G401 (cell line): ENCODE data around the gene RSF1. TPM values are rescaled to one million over a fixed set of nuclear protein-coding genes. Genes with fewer than 3 reads are reported as not detected.

ENCODE experiments used
- DNase-seq: peaks from one replicate; pipeline ENCODE4 v3.0.0-alpha.2; 2015; ENCODE audit warnings: low spot score
- in situ Hi-C: cut with HindIII; loops from 2 replicates; pipeline ENCODE4 v1.10.0; 2016; ENCODE audit warnings: low sequenced_read_pairs, mixed read lengths
- total RNA-seq: library from RNA; depleted of rRNA; stranded (reverse); fragments of >200 nt; shearing (Covaris generic); gene quantifications from 2 replicates; pipeline ENCODE4 v1.2.3, GENCODE V29; 2014

RSF1 gene
- total RNA-seq, 1 experiment from 2014 or later = 31.4 TPM

DNA sequence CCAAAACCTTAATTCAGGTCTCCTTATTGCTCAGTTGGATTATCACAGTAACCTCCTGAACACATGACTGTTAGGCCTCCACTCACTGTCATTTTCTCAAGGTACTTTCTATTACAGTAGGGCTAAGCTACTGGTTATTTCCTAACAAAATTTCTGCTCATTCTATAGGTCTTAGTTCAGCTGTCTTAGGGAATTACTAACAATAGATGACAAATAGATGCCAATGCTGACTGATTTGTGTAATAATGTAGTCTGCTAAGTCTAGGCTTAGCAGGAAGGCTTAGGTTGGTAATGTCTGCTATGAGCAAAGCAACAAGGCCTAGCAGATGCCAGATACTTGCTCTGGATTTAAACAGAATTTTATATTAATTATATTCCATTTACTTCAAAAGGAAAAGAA is 58.1 kb downstream of the RSF1 start:
- in situ Hi-C loops = no loop called here
- DNase-seq = no peak

DNA sequence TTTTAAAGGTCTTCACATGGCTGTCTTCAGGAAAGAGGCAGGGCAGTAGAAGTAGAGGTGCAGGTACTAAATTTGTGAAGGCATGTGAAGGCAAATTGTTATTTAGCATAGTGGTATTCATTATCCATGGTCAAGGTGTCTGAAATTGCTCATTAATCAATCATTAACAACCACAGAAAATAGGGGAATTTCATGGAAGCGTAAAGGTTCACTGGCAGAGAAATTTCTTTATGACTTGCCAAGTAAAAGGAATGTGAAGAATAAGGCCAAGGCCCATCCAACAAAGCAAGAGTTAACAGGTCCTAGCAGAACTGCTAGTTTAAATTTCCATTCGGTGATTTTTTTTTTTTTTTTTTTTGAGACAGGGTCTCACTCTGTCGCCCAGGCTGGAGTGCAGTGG is 59.0 kb downstream of the RSF1 start:
- no peak for DNase-seq
- in situ Hi-C loops = no loop called here

DNA sequence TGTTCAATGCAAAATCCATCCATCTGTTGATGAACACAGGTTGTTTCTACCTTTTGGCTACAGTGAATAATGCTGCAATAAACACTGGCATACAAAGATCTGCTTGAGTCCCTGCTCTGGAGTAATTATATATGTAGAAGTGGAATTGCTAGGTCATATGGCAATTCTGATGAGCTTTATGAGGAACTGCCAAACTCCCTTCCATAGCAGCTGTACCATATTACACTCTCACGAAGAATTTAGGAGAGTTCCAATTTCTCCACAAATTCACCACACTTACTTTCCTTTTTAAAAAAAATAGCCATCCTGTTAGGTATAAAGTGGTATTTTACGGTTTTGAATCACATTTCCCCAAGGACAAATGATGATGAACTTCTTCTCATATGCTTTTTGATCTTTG is 62.2 kb downstream of the RSF1 start:
- no peak for DNase-seq
- in situ Hi-C loops = no loop called here

DNA sequence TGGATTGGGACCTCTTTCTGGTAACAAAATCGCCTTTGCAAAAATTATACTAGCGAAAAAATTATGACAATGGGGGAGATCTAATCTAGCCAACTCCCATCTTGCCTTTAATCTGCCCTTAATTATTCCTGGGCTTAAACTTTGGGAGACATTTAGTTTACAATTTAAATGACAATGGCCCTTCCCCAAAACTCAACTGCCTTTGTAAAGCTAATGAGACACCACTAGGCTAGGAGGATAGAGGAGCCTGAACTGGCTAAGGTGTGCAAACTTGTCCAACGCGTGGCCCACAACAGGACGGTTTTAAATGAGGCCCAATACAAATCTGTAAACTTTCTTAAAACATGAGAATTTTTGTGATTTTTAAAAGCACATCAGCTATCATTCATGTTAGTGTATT is 67.3 kb downstream of the RSF1 start:
- DNase-seq = no peak
- in situ Hi-C loops = no loop called here

DNA sequence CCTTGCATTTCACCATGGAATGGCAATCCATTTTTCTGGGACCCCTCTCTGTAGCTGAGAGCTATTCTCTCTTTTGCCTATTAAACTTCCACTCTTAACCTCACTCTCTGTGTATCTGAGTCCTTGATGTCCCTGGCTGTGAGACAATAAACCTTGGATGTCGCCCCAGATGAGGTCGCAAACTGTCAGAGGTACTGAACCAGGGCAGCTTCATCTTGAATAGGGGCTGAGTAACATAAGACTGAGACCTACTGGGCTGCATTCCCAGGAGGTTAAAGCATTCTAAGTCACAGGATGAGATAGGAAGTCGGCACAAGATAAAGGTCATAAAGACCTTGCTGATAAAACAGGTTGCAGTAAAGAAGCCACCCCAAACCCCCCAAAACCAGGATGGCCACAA is 68.0 kb downstream of the RSF1 start:
- in situ Hi-C loops = no loop called here
- peak; percentile 40 for DNase-seq

DNA sequence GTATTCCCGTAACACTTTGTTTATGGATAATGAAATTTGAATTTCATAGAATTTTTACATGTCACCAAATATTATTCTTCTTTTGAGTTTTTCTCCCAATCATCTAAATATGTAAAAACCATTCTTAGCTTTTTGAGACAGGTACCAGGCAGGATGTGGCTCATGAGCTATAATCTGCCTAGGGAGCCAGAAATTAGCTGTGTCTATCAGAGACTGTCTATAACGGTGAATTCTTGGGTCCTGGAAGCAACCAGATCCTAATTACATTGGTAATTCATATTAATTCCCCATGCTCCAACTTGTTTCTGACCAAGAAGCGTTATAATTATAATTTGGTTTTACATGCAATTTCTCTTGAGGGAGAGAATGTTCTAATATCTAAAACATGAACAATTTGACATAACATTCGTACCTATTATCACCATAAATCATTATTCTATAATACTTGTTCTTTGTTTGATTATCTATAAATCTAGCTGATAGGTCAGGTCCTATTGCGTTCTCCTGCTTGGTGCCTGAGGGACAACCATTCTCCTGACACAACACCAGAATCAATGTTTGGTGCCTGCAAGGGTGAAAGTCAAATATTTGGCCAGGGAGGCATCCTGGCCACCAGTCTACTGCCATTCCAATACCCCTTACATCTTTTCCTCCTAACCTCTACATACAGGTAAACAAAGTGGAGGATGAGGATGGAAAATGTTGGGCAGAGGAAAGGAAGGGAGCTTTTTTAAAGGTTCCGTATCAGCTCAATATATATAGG is 69.9 kb downstream of the RSF1 start:
- no peak for DNase-seq
- in situ Hi-C loops = no loop called here

DNA sequence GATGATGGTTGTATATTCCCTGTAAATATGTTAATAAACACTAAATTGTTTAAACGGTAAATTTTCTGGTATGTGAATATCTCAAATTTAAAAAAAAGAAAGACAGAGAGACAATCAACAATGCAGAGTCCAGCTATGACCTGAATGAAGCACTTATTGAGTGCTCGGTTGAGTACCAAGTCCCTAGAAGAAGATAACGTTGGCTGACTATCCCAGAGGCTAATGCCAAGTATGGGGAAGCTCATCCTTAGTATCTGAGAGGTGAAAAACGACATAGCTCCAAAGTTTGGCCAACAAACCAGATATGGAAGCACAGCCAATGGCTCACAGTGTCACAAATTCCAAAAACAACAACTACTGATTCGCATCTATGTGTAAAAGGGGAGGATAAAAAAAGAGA is 71.3 kb downstream of the RSF1 start:
- in situ Hi-C loops = no loop called here
- no peak for DNase-seq

DNA sequence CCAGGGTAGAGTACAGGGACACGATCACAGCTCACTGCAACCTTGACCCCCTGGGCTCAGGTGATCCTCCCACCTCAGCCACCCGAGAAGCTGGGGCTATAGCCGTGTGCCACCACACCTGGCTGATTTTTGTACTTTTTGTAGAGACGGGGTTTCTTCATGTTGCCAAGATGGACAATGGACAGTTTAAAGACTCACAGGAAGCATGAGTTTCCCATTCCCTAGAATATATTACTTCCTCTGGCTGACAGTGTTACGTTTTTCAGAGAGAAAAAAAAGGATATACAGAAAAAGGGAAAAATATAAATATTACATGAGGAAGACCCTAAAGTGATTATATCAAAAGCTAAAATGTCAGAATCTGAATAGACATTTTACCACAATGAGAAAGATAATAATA is 72.3 kb downstream of the RSF1 start:
- in situ Hi-C loops = no loop called here
- DNase-seq = no peak

DNA sequence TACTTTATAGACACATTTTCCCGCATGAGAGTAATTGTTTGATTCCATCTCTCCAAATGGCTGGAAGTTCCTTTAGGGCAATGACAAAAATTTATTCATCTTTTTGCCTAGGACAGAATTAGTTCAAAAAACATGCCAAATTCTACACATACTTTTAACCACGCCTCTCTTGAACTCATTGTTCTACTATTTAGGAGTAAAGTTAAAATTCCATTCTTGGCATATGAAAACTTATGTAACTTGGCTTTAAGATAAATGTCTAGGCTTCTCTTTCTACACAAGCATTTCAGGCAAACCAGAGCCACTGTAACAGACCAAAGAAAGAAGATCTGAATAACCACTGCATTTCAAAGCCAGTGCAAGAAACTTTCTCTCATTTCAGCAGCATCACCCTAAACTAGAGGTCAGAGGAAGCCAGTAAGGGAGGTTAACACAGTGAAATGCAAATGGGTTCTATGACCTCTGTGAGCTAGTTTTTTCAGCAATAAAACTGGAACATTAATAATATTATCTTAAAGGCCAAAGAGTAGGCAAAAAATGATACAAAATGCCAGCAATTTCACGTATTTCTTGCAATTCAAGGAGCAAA is 73.0 kb downstream of the RSF1 start:
- no peak for DNase-seq
- in situ Hi-C loops = no loop called here

DNA sequence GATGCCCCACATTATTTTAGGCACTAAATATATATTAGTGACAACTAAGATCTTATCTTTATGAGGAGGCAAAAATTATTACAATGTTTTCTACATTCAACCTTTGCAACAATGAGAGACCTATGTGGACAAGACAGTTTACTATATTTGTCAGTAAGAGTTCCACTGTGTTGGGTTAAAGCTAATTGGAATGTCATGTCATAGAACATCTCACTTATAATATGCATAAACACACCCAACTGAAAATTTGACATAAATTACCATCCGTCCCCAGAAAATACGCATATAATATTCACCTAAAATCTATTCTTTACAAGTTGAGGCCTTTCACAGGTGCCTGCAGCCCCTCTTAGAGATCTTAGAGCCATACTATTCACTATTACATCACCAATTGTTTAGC is 84.0 kb downstream of the RSF1 start:
- in situ Hi-C loops = no loop called here
- no peak for DNase-seq

DNA sequence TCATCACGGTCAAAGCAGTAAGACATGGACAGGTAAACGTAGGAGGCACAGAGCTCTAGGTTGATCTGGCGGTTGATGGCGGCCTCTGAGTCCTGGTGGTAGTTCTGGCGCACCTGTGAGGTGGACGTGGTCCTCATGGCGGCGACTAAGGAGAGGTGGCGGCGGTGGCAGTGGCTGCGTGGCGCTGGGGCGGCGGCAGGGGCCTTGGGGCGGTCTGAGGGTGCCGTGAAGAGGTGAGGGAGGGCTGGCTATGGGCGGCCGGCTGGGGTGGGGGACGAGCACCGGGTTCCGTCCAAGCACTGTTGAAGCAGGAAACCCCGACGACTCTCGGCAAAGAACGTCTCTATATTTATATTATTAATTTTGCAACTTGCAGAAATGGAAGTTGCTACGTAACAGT is 85.6 kb downstream of the RSF1 start:
- no peak for DNase-seq
- in situ Hi-C loops = no loop called here

DNA sequence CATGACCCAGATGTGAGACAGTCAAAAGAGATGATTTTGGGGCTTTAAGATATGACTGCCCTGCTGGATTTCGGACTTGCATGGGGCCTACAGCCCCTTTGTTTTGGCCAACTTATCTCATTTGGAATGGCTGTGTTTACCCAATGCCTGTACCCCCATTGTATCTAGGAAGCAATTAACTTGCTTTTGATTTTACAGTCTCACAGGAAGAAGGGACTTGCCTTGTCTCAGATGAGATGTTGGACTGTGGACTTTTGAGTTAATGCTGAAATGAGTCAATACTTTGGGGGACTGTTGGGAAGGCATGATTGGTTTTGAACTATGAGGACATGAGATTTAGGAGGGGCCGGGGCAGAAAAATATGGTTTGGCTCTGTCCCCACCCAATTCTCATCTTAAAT is 88.4 kb downstream of the RSF1 start:
- in situ Hi-C loops = no loop called here
- no peak for DNase-seq

DNA sequence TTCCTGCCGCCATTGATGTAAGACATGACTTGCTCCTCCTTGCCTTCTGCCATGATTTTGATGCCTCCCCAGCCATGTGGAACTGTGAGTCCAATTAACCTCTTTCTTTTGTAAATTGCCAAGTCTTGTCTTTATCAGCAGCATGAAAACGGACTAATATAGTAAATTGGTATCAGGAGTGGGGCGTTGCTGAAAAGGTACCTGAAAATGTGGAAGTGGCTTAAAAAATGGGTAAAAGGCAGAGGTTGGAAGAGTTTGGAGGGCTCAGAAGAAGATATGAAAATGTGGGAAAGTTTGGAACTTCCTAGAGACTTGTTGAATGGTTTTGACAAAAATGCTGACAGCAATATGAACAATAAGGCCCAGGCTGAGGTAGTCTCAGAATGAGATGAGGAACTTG is 89.7 kb downstream of the RSF1 start:
- in situ Hi-C loops = no loop called here
- DNase-seq = no peak

DNA sequence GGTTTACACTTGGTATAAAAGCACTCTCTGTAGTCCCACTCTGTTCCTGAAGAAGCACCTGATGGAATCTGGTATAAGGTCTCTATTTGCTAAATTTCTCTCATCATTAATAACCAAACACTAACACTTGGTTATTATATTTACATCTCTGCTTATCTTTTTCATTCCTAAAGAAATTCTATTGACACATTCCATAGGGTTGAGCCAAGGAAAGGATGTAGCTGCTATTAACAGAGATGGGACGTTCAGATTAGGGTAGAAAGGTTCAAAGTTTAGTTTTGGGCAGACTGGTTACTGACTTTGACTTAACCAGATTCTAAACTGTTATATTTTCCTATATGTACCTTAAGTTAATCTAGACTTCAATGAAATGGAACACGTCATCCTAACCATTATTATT is 91.5 kb downstream of the RSF1 start:
- in situ Hi-C loops = no loop called here

DNA sequence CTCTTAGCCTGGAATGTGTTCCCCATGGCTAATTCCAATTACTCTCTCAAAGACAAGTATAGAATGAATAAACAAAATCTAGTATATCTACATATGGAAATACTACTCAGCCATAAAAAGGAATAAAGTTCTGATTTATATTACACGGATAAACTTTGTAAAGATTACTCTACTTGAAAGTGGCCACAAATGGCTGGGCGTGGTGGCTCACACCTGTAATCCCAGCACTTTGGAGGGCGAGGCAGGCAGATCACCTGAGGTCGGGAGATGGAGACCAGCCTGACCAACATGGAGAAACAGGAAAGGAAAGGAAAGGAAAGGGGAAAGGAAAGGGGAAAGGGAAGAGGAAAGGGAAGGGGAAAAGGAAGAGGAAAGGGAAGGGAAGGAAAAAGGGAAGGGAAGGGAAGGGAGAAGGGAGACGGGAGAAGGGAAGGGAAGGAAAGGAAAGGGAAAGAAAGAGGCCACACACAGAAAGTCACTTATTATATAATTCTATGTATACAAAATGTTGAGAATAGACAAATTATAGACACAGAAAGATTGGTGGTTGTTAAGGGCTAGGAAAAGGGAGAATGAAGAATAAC is 92.2 kb downstream of the RSF1 start:
- in situ Hi-C loops = no loop called here

More for the DNA sequence above, 91.5 kb downstream of the RSF1 start:
- no peak for DNase-seq

DNA sequence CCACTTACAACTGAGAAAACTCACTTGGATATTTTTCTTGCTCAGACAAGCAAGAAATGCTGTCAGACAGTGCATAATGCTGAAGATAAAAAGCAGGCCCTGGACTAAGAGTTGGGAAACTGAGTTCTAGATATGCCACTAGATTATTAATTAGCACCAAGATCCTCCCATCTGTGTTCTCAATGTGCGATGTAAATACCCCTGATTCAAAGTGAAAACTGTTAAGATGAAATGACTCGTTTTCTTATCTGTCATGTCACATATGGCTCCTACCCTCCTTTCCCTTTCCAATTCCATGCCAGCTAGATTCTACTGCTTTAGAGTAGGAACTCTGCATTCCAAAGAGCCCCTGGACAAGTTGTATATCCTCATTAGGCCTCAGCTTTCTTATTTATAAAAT is 94.0 kb downstream of the RSF1 start:
- in situ Hi-C loops = no loop called here

More for the DNA sequence above, 92.2 kb downstream of the RSF1 start:
- no peak for DNase-seq

DNA sequence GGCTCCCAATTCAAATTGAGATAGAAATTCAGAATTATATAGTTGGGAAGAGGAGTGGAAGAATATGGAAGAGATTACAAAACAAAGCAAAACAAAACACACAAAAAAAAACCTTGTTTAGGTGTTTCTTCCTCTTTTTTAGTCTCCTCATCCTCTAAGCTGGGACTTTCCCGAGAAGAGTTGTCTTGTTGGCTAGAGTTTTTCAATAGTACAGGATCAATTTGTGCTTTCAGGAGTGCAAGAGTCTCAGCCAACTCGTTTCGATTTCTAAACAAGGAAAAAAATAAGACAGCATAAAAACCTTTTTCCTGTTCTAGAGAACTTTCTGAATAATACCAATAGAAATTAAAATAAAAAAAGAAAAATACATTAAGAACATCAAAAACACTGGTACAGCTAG is 95.1 kb downstream of the RSF1 start:
- DNase-seq = no peak
- in situ Hi-C loops = no loop called here

More for the DNA sequence above, 94.0 kb downstream of the RSF1 start:
- DNase-seq = peak; percentile 13

DNA sequence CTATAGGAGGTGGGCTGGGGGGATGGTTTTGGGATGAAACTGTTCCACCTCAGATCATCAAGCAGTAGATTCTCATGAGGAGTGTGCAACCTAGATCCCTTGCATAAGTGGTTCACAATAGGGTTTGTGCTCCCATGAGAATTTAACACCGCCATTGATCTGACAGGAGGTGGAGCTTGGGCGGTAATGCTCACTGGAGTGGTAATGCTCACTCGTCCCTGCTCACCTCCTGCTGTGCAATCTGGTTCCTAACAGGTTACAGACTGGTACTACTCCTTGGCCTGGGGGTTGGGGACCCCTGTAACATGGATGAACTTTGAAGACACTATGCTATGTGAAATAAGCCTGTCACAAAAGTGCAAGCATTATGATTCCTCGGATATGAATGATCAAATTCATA is 95.9 kb downstream of the RSF1 start:
- in situ Hi-C loops = no loop called here

DNA sequence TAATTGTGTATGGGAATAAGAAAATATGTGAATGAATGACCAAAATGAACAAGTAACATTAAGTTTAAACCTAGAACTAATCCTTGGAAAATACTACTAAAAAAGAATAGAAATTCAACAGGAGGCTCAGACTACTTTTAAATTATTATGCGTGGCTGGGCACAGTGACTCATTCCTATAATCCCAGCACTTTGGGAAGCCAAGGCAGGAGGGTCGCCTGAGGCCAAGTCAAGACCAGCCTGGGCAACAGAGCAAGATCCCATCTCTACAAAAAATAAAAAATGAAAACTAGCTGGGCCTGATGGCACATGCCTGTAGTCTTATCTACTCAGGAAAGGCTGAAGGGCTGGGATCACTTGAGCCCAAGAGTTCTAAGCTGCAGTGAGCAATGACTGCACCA is 97.5 kb downstream of the RSF1 start:
- DNase-seq = no peak
- in situ Hi-C loops = no loop called here

More for the DNA sequence above, 95.9 kb downstream of the RSF1 start:
- no peak for DNase-seq

DNA sequence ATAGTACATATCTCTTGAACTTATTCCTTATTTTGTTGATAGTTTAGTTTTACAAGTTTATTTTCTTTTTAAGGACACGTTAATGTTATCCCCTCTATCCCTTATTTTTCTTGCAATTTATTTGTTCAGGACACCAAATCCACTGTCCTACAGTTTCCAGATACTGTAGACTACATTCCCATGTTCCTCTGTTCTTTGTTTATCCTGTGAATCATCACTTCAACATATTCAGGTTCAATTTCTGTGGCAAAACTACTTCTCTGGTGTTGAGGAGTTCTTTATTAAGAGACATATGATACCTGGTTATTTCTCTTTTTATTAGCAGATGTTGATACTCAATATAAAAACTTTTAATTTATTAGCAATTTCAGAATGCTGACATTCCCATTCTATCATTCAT is 110.2 kb downstream of the RSF1 start:
- DNase-seq = no peak
- in situ Hi-C loops = no loop called here
